BLaER1 (cell line): ENCODE results near the gene NUBP2.

ENCODE experiments used
- H3K27ac ChIP-seq: shearing (Covaris generic); formaldehyde crosslinking; 2 replicates; pipeline ENCODE4 v1.8.1; 2022
- H3K27me3 ChIP-seq: shearing (Covaris generic); formaldehyde crosslinking; 2 replicates; pipeline ENCODE4 v1.8.1; 2022
- H3K36me3 ChIP-seq: shearing (Covaris generic); formaldehyde crosslinking; 2 replicates; pipeline ENCODE4 v1.8.1; 2022
- H3K4me1 ChIP-seq: shearing (Covaris generic); formaldehyde crosslinking; 2 replicates; pipeline ENCODE4 v1.8.1; 2022
- H3K4me2 ChIP-seq: shearing (Covaris generic); formaldehyde crosslinking; 2 replicates; pipeline ENCODE4 v1.8.1; 2022
- H3K4me3 ChIP-seq: shearing (Covaris generic); formaldehyde crosslinking; 2 replicates; pipeline ENCODE4 v1.8.1; 2022
- H3K9ac ChIP-seq: shearing (Covaris generic); formaldehyde crosslinking; 2 replicates; pipeline ENCODE4 v1.8.1; 2022
- H3K9me3 ChIP-seq: shearing (Covaris generic); formaldehyde crosslinking; 2 replicates; pipeline ENCODE4 v1.8.1; 2022
- H4K20me1 ChIP-seq: shearing (Covaris generic); formaldehyde crosslinking; 2 replicates; pipeline ENCODE4 v1.8.1; 2022
- Cebpa-rat ChIP-seq: shearing (Covaris generic); IDR thresholded peaks from 2 replicates; pipeline ENCODE4 v1.8.1; 2022

Gene NUBP2

GRCh38 chr16:1765826-1766225 is 16.9 kb upstream of the NUBP2 start:
- Histone ChIP-seq H4K20me1 (peaks cover 55% of the 10 kb centered on the region), H3K4me1 (peaks cover 47% of the 10 kb centered on the region), H3K9me3 (no peaks in the 10 kb centered on the region), H3K4me3 (no peak overlapping the region), H3K36me3 (peaks cover 76% of the 10 kb centered on the region), H3K4me2 (no peak overlapping the region), H3K27ac (no peak overlapping the region), H3K9ac (no peak overlapping the region), H3K27me3 (no peaks in the 10 kb centered on the region)
- no peak for TF ChIP-seq Cebpa-rat

DNA sequence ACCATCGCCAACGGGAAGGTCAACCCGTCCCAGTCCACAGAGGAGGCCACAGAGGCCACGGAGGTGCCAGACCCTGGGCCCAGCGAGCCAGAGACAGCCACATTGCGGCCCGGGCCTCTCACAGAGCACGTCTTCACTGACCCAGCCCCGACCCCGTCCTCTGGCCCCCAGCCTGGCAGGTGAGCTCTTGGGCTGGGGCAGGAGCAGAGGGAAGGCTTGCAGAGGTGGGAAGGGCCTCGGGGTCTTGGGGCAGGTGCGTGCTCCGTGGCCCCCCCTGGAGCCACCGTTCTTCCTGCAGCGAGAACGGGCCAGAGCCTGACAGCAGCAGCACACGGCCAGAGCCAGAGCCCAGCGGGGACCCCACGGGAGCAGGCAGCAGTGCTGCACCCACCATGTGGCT is 16.5 kb upstream of the NUBP2 start:
- no peaks in the 10 kb centered on the region for H3K9me3 ChIP-seq
- H3K4me2 ChIP-seq = no peak overlapping the region
- H3K9ac ChIP-seq = no peak overlapping the region
- no peaks in the 10 kb centered on the region for H3K27me3 ChIP-seq
- peaks cover 43% of the 10 kb centered on the region for H3K4me1 ChIP-seq
- no peak overlapping the region for H3K4me3 ChIP-seq
- TF ChIP-seq Cebpa-rat = no peak
- H3K27ac ChIP-seq = no peak overlapping the region
- H4K20me1 ChIP-seq = peaks cover 52% of the 10 kb centered on the region
- H3K36me3 ChIP-seq = peaks cover 72% of the 10 kb centered on the region

- peaks cover 72% of the 10 kb centered on the region for H3K36me3 ChIP-seq
- H3K9me3 ChIP-seq = no peaks in the 10 kb centered on the region
- H3K4me2 ChIP-seq = no peak overlapping the region
- H3K4me3 ChIP-seq = no peak overlapping the region
- H3K9ac ChIP-seq = no peak overlapping the region
- peaks cover 51% of the 10 kb centered on the region for H4K20me1 ChIP-seq
- H3K27ac ChIP-seq = no peak overlapping the region
- no peak for TF ChIP-seq Cebpa-rat
- no peaks in the 10 kb centered on the region for H3K27me3 ChIP-seq
- H3K4me1 ChIP-seq = peaks cover 38% of the 10 kb centered on the region
These were observed 16.1 kb upstream of the NUBP2 start for GRCh38 chr16:1766701-1767100.

GRCh38 chr16:1767116-1767994 is 15.4 kb upstream of the NUBP2 start:
- Histone ChIP-seq H3K4me3 (no peak overlapping the region), H3K9ac (no peak overlapping the region), H3K4me1 (peaks cover 32% of the 10 kb centered on the region), H3K27ac (no peak overlapping the region), H3K4me2 (no peak overlapping the region), H3K27me3 (no peaks in the 10 kb centered on the region), H3K9me3 (no peaks in the 10 kb centered on the region), H4K20me1 (peaks cover 45% of the 10 kb centered on the region), H3K36me3 (peaks cover 72% of the 10 kb centered on the region)
- TF ChIP-seq Cebpa-rat = no peak

DNA sequence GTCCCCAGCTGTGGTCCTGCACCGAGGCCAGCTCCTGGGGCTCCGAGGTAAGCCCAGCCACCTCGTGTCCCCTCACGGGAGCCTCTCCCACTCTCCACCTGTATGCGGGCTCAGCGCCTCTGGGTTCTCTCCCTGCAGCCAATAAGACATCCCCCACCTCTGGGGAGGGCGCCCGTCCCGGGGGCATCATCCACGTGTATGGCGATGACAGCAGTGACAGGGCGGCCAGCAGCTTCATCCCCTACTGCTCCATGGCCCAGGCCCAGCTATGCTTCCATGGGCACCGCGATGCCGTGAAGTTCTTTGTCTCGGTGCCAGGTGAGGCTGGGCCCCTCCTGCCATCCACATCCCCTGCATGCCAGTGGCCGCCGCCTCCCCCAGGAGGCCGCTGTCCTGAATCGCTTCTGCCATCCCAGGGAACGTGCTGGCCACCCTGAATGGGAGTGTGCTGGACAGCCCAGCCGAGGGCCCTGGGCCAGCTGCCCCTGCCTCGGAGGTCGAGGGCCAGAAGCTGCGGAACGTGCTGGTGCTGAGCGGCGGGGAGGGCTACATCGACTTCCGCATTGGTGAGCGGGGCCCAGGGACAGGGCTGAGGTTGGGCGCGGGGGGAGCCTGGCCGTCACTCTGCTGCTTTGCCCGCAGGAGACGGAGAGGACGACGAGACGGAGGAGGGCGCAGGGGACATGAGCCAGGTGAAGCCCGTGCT is 14.5 kb upstream of the NUBP2 start:
- peaks cover 70% of the 10 kb centered on the region for H3K36me3 ChIP-seq
- no peak for TF ChIP-seq Cebpa-rat

GRCh38 chr16:1768767-1769401 is 13.9 kb upstream of the NUBP2 start:
- H3K4me2 ChIP-seq = no peak overlapping the region
- no peak overlapping the region for H3K4me3 ChIP-seq
- H3K9me3 ChIP-seq = no peaks in the 10 kb centered on the region
- peaks cover 37% of the 10 kb centered on the region for H4K20me1 ChIP-seq
- H3K27ac ChIP-seq = no peak overlapping the region
- TF ChIP-seq Cebpa-rat = no peak
- H3K36me3 ChIP-seq = peaks cover 67% of the 10 kb centered on the region
- H3K4me1 ChIP-seq = peaks cover 18% of the 10 kb centered on the region
- no peak overlapping the region for H3K9ac ChIP-seq
- H3K27me3 ChIP-seq = no peaks in the 10 kb centered on the region

More for the DNA sequence above, 14.5 kb upstream of the NUBP2 start:
- H3K4me3 ChIP-seq = no peak overlapping the region
- H3K27ac ChIP-seq = no peak overlapping the region
- H3K9me3 ChIP-seq = no peaks in the 10 kb centered on the region
- no peak overlapping the region for H3K9ac ChIP-seq
- peaks cover 23% of the 10 kb centered on the region for H3K4me1 ChIP-seq
- H3K27me3 ChIP-seq = no peaks in the 10 kb centered on the region
- H4K20me1 ChIP-seq = peaks cover 36% of the 10 kb centered on the region
- H3K4me2 ChIP-seq = no peak overlapping the region

DNA sequence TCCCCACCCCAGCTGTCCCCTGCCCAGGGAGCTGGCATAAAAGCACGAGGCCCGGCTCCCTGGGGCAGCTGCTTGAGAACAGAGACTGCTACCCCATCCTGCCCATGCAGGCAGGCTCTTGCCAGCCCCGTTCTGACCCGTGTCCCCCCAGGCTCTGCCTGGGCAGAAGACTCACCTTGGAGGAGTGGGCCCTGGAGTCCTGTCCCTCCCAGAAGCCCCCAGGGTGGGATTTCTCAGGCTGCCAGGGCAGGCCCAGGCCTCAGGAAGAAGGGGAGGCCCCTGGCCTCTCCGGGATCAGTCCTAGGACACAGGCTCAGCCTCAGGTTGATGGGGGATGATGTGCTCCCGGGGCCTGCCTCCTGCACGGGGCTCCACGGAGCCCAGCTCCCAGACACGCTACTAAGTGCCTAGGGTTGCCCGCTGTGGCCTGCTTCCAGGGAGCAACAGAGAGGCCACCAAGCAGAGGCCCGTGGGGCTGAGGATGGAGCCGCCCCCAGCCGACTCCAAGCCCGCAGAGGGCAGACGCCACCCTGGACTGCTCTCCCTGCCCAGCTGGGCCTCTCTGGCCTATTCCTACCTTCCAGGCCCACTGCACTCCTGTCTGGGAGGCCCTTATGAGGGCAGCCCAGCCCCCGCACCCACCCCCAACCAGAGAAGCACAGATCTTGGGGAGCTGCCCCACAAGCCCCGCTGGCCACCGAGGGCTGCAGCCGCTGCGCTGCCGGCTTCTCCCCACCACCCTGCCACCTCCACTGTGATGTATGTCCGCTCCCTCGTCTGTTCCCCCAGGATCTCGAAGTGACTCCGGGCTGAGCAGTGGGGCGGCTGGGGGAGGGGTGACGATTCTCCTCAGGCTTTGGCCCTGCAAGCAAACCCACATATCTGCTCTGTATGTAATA is 13.1 kb upstream of the NUBP2 start:
- Histone ChIP-seq H3K27me3 (no peaks in the 10 kb centered on the region), H3K4me2 (peak overlapping the region; percentile 98), H3K4me1 (peaks cover 20% of the 10 kb centered on the region), H4K20me1 (peaks cover 45% of the 10 kb centered on the region), H3K9ac (peak overlapping the region; percentile 98; the same call in 1 of the 2 replicates), H3K27ac (peak overlapping the region; percentile 35; the same call in 1 of the 2 replicates), H3K36me3 (peaks cover 59% of the 10 kb centered on the region), H3K9me3 (no peaks in the 10 kb centered on the region), H3K4me3 (no peak overlapping the region)
- no peak for TF ChIP-seq Cebpa-rat

GRCh38 chr16:1770328-1771187 is 12.2 kb upstream of the NUBP2 start:
- Histone ChIP-seq H3K4me1 (peaks cover 29% of the 10 kb centered on the region), H4K20me1 (peaks cover 54% of the 10 kb centered on the region), H3K27me3 (no peaks in the 10 kb centered on the region), H3K4me3 (peak overlapping the region; percentile 97), H3K9me3 (no peaks in the 10 kb centered on the region), H3K27ac (peak overlapping the region; percentile 97), H3K36me3 (peaks cover 59% of the 10 kb centered on the region), H3K4me2 (peak overlapping the region; percentile 98), H3K9ac (peak overlapping the region; percentile 98)
- no peak for TF ChIP-seq Cebpa-rat
